Parathyroid adenoma (tissue), 2 donors: ENCODE data around the gene KRTAP6-3.

Experiments used
- H2AFZ ChIP-seq: fragments of 300-600 bp; sonication (generic); one replicate; pipeline ENCODE4 v1.7.0; 2017; ENCODE audit warnings: antibody characterized with exemption, mild to moderate bottlenecking
- H3K27ac ChIP-seq: fragments of 300-600 bp; sonication (generic); one replicate; pipeline ENCODE4 v1.7.0; 2017
- H3K27me3 ChIP-seq: fragments of 300-600 bp; sonication (generic); one replicate; pipeline ENCODE4 v1.7.0; 2017; ENCODE audit warnings: low read length; ENCODE audit not compliant: control insufficient read depth, insufficient read depth
- H3K36me3 ChIP-seq: fragments of 300-600 bp; sonication (generic); one replicate; pipeline ENCODE4 v1.7.0; 2017; ENCODE audit warnings: low read length; ENCODE audit not compliant: control insufficient read depth, insufficient read depth
- H3K4me1 ChIP-seq: fragments of 300-600 bp; sonication (generic); one replicate; pipeline ENCODE4 v1.7.0; 2017; ENCODE audit warnings: control low read depth
- H3K4me2 ChIP-seq: fragments of 300-600 bp; sonication (generic); one replicate; pipeline ENCODE4 v1.7.0; 2017; ENCODE audit warnings: low read length
- H3K4me3 ChIP-seq: fragments of 300-600 bp; sonication (generic); one replicate; pipeline ENCODE4 v1.7.0; 2017; ENCODE audit warnings: low read depth, low read length
- H3K79me2 ChIP-seq: fragments of 300-600 bp; sonication (generic); one replicate; pipeline ENCODE4 v1.7.0; 2017; ENCODE audit warnings: control low read depth
- H3K9ac ChIP-seq: fragments of 300-600 bp; sonication (generic); one replicate; pipeline ENCODE4 v1.7.0; 2017; ENCODE audit warnings: mild to moderate bottlenecking
- H3K9me3 ChIP-seq: fragments of 300-600 bp; sonication (generic); one replicate; pipeline ENCODE4 v1.7.0; 2017; ENCODE audit warnings: low read length; ENCODE audit not compliant: control insufficient read depth
- TF ChIP-seq, protein P1 (sequence below): fragments of 300-600 bp; sonication (generic); IDR thresholded peaks from one replicate; pipeline ENCODE4 v1.7.0; 2017; ENCODE audit warnings: antibody characterized with exemption, mild to moderate bottlenecking
- donor health status: primary hyperparathyroidism.

Gene KRTAP6-3

DNA sequence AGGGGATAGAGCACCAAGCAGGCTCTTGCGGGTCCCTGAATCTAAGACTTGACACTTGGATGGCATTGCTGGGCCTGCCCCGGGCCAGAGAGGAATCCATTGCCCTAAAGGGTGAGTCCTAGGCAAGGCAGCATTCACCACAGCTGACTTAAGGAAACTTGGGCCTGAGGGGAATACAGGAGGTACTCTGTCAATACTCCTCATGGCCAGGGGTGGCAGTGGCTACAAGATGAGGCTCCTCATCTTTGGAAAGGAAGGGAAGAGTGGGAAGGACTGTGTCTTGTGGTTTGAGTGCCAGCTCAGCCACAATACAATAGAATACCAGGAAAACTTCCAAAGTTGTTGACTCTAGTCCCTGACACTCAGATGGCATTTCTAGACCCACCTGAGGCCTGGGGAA lies 13.7 kb downstream of the KRTAP6-3 start:
- Histone ChIP-seq H3K4me1 (no peaks in the 10 kb centered on the region), H3K4me2 (no peak overlapping the region), H3K27me3 (no peaks in the 10 kb centered on the region), H3K4me3 (no peak overlapping the region), H3K9me3 (no peaks in the 10 kb centered on the region), H3K27ac (no peak overlapping the region), H3K9ac (no peak overlapping the region), H2AFZ (no peak overlapping the region), H3K36me3 (no peaks in the 10 kb centered on the region), H3K79me2 (no peaks in the 10 kb centered on the region)
- TF ChIP-seq, protein P1, sequence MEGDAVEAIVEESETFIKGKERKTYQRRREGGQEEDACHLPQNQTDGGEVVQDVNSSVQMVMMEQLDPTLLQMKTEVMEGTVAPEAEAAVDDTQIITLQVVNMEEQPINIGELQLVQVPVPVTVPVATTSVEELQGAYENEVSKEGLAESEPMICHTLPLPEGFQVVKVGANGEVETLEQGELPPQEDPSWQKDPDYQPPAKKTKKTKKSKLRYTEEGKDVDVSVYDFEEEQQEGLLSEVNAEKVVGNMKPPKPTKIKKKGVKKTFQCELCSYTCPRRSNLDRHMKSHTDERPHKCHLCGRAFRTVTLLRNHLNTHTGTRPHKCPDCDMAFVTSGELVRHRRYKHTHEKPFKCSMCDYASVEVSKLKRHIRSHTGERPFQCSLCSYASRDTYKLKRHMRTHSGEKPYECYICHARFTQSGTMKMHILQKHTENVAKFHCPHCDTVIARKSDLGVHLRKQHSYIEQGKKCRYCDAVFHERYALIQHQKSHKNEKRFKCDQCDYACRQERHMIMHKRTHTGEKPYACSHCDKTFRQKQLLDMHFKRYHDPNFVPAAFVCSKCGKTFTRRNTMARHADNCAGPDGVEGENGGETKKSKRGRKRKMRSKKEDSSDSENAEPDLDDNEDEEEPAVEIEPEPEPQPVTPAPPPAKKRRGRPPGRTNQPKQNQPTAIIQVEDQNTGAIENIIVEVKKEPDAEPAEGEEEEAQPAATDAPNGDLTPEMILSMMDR, result no peak

DNA sequence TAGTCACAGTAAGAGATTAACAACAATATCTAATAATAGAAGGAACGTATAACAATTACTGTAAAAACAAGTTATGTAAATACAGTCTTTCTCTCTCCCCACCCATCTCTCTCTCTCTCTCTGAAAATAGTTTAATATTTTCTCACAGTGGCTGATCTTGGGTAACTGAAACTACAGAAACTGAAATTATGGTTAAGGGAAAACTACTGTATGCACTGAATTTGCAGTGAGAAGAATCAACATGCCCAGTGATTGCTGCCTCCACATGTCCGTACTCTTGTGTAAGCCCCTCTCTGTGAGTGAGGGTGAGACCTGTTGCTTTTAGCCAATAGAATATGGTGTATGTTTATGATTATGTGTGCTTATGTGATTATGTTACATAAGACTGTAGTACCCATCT lies 19.9 kb downstream of the KRTAP6-3 start:
- H3K79me2 ChIP-seq, result no peaks in the 10 kb centered on the region
- no peaks in the 10 kb centered on the region for H3K36me3 ChIP-seq
- H3K4me3 ChIP-seq, result no peak overlapping the region
- TF ChIP-seq, protein P1, result no peak
- H3K4me1 ChIP-seq, result no peaks in the 10 kb centered on the region
- H3K27me3 ChIP-seq, result no peaks in the 10 kb centered on the region
- H3K4me2 ChIP-seq, result no peak overlapping the region
- no peak overlapping the region for H2AFZ ChIP-seq
- H3K27ac ChIP-seq, result no peak overlapping the region
- no peak overlapping the region for H3K9ac ChIP-seq
- H3K9me3 ChIP-seq, result no peaks in the 10 kb centered on the region

DNA sequence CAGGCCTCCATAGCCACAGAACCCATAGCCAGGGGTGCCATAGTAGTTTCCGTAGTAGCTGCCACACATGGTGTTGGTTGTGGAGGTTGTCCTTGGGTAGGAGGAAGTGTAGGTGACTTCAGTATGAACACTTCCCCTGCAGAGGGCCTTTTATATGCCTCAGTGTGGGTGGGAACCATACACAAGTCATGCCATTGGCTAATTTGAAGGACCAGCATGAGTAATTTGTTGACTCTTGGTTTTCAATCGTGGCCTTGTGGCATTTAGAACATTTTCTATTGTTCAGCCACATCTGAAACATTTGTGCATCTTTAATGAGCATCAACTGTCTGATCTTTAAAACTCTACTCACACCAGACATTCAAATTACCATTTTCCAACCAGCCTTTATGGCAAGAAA lies 21.6 kb downstream of the KRTAP6-3 start, which contains the start of gene KRTAP6-1:
Gene KRTAP6-1 (minus strand): TSS at position 95 of the 400 bp plus-strand sequence. CDS start 26 bp downstream, at position 69.
- Histone ChIP-seq H3K4me3 (no peak within 1 kb of the TSS), H2AFZ (no peak within 1 kb of the TSS), H3K4me1 (no peaks in the 10 kb centered on the region), H3K27me3 (no peaks in the 10 kb centered on the region), H3K9ac (no peak within 1 kb of the TSS), H3K4me2 (no peak within 1 kb of the TSS), H3K36me3 (no peaks in the 10 kb centered on the region), H3K9me3 (no peaks in the 10 kb centered on the region), H3K27ac (no peak within 1 kb of the TSS), H3K79me2 (no peaks in the 10 kb centered on the region)
- TF ChIP-seq, protein P1, result no peak

DNA sequence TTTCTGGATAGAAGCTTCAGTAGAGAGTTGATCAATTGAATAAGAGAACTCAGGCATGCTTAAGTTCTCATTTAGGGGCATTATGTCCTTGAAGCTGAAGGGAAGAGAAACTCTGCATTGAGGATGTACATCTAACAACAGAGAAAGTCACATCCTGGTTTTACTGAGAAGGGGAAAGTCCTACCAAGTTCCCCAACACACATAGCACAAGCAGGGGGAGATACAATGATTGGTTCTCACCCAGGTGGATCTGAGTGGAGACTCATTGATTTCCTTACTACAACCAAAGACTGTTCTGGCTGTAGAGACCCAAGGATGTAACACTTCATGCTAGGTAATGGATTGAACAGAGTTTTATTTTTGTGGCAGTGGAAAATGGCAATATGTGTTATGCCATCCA lies 23.0 kb downstream of the KRTAP6-3 start:
- Histone ChIP-seq H3K27me3 (no peaks in the 10 kb centered on the region), H3K4me3 (no peak overlapping the region), H3K79me2 (no peaks in the 10 kb centered on the region), H3K27ac (no peak overlapping the region), H2AFZ (no peak overlapping the region), H3K36me3 (no peaks in the 10 kb centered on the region), H3K4me2 (no peak overlapping the region), H3K4me1 (no peaks in the 10 kb centered on the region), H3K9me3 (no peaks in the 10 kb centered on the region), H3K9ac (no peak overlapping the region)
- TF ChIP-seq, protein P1, result no peak

DNA sequence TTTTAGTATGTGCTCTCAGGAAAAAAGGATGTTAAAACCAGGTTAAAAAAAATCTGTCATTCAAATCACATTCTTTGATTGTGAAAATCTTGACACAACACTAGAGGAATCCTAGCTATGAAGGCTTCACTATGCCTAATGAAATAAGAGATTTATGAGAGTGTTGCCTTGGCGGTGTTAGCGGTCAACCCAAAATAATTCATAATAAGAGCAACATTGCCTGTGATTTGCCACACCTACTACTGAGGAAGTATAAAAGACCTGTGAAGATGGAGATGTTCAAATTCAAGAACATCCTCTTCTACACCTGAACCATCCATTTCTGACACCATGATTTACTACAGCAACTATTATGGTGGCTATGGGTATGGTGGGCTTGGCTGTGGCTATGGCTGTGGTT lies 23.9 kb downstream of the KRTAP6-3 start, which contains the start of gene KRTAP20-1:
Gene KRTAP20-1 (plus strand): TSS at position 301 of the 400 bp plus-strand sequence. CDS start 30 bp downstream, at position 331.
- Histone ChIP-seq H3K4me1 (no peaks in the 10 kb centered on the region), H3K9ac (no peak within 1 kb of the TSS), H3K9me3 (no peaks in the 10 kb centered on the region), H3K36me3 (no peaks in the 10 kb centered on the region), H3K27me3 (no peaks in the 10 kb centered on the region), H2AFZ (no peak within 1 kb of the TSS), H3K4me2 (no peak within 1 kb of the TSS), H3K27ac (no peak within 1 kb of the TSS), H3K79me2 (no peaks in the 10 kb centered on the region), H3K4me3 (no peak within 1 kb of the TSS)
- TF ChIP-seq, protein P1, result no peak
